Activated CD8-positive, alpha-beta T cell treated with anti-CD3 and anti-CD28 coated beads for 36 hours (primary cell): Measurements from ENCODE around the gene ZNF611. TPM values are rescaled to one million over a fixed set of nuclear protein-coding genes. Genes with fewer than 3 reads are reported as not detected.
"Not testable (repeated sequence)": the region's sequence is repeated elsewhere in the genome, so short reads cannot be mapped to it uniquely, and the experiment has no call there.

Experiments
- ATAC-seq: fragments of 200-7000 bp; cut with Tn5 transposase; one replicate; pipeline ENCODE4 v1.10.0; 2021; ENCODE audit warnings: mild to moderate bottlenecking, moderate library complexity
- CTCF ChIA-PET: fragments of 350-600 bp; sonication (Branson Sonifier 250); formaldehyde crosslinking; loops from one replicate; lab custom pipeline; 2021; ENCODE audit warnings: antibody characterized with exemption; lab: Charles Lee
- POLR2A ChIA-PET: fragments of 350-600 bp; sonication (Branson Sonifier 250); formaldehyde crosslinking; loops from one replicate; lab custom pipeline; 2021; ENCODE audit warnings: antibody characterized with exemption; lab: Charles Lee
- DNase-seq: peaks from one replicate; pipeline ENCODE4 v3.0.0-alpha.2; 2020
- H3K27ac Mint-ChIP-seq: one replicate; pipeline ENCODE4 v1.8.0; 2021; ENCODE audit warnings: mild to moderate bottlenecking, mixed read lengths
- H3K27me3 Mint-ChIP-seq: one replicate; pipeline ENCODE4 v1.8.0; 2021; ENCODE audit warnings: mixed read lengths
- H3K36me3 Mint-ChIP-seq: one replicate; pipeline ENCODE4 v1.8.0; 2021; ENCODE audit warnings: low read depth, mixed read lengths
- H3K4me1 Mint-ChIP-seq: one replicate; pipeline ENCODE4 v1.8.0; 2021; ENCODE audit warnings: low read depth, mixed read lengths
- H3K4me3 Mint-ChIP-seq: one replicate; pipeline ENCODE4 v1.8.0; 2021; ENCODE audit warnings: mild to moderate bottlenecking, moderate library complexity, mixed read lengths
- H3K9me3 Mint-ChIP-seq: one replicate; pipeline ENCODE4 v1.8.0; 2021; ENCODE audit warnings: mixed read lengths
- intact Hi-C: fragments of 100-400 bp; cut with micrococcal nuclease; formaldehyde crosslinking; loops from one replicate; pipeline ENCODE4 v1.10.0; 2022
- total RNA-seq, 2 experiments: library from RNA; stranded (reverse); gene quantifications; one replicate each; pipeline ENCODE4 v1.2.3, GENCODE V29; 2021
- TF ChIP-seq, protein P1 (sequence below): fragments of 200-600 bp; IDR thresholded peaks from one replicate; pipeline ENCODE4 v1.8.0; 2022; ENCODE audit warnings: antibody characterized with exemption, mild to moderate bottlenecking

The ZNF611 gene
- total RNA-seq, 2 experiments from 2014 or later = 18.4 to 20.9 TPM

DNA sequence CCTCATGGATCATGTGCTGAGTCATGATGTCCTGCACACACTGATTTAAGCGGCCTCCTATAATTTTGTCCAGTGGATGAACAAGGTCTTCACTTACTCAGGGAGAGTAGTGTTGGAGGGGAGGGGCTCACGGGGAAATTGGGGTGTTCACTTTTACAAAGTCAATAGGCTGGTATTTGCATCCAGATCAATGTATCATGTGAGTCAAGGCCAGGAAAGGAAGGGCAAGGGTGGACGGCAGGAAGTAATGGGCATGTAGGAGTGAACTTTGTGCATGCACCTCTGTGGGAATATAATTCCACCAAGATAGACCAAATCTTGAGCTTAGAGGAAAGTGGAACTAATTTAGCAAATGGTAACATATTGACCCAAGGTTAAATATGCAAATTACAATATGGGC lies 23.2 kb downstream of the ZNF611 start:
- Mint-ChIP-seq H3K4me1 (peaks cover 16% of the 10 kb centered on the region), H3K9me3 (peaks cover 12% of the 10 kb centered on the region), H3K36me3 (peaks cover 84% of the 10 kb centered on the region)
- CTCF ChIA-PET, intact Hi-C loops, H3K27ac Mint-ChIP-seq, DNase-seq, ATAC-seq, H3K27me3 Mint-ChIP-seq, H3K4me3 Mint-ChIP-seq, POLR2A ChIA-PET: not testable (repeated sequence)

GRCh38 chr19:52710538-52710937 lies 24.3 kb downstream of the ZNF611 start:
- no peak for DNase-seq
- peaks cover 4% of the 10 kb centered on the region for H3K4me1 Mint-ChIP-seq
- intact Hi-C loops = no loop called here
- peaks cover 23% of the 10 kb centered on the region for H3K9me3 Mint-ChIP-seq
- no peaks in the 10 kb centered on the region for H3K27me3 Mint-ChIP-seq
- TF ChIP-seq, protein P1, sequence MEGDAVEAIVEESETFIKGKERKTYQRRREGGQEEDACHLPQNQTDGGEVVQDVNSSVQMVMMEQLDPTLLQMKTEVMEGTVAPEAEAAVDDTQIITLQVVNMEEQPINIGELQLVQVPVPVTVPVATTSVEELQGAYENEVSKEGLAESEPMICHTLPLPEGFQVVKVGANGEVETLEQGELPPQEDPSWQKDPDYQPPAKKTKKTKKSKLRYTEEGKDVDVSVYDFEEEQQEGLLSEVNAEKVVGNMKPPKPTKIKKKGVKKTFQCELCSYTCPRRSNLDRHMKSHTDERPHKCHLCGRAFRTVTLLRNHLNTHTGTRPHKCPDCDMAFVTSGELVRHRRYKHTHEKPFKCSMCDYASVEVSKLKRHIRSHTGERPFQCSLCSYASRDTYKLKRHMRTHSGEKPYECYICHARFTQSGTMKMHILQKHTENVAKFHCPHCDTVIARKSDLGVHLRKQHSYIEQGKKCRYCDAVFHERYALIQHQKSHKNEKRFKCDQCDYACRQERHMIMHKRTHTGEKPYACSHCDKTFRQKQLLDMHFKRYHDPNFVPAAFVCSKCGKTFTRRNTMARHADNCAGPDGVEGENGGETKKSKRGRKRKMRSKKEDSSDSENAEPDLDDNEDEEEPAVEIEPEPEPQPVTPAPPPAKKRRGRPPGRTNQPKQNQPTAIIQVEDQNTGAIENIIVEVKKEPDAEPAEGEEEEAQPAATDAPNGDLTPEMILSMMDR = no peak
- H3K4me3 Mint-ChIP-seq = no peak overlapping the region
- peaks cover 85% of the 10 kb centered on the region for H3K36me3 Mint-ChIP-seq
- CTCF ChIA-PET = no interaction called here
- POLR2A ChIA-PET = interaction anchor here (1.1 kb wide), 1 partner anchor 10 kb away, joined by 5 read pairs; no protein-coding TSS in a partner anchor
- H3K27ac Mint-ChIP-seq = no peak overlapping the region
- no peak for ATAC-seq

- H3K9me3 Mint-ChIP-seq = peaks cover 53% of the 10 kb centered on the region
- H3K4me3 Mint-ChIP-seq, H3K4me1 Mint-ChIP-seq, DNase-seq, CTCF ChIA-PET, H3K27me3 Mint-ChIP-seq, POLR2A ChIA-PET, ATAC-seq, H3K27ac Mint-ChIP-seq, intact Hi-C loops: not testable (repeated sequence)
- H3K36me3 Mint-ChIP-seq = peaks cover 70% of the 10 kb centered on the region
These were observed 29.2 kb downstream of the ZNF611 start for GRCh38 chr19:52705615-52706014.

DNA sequence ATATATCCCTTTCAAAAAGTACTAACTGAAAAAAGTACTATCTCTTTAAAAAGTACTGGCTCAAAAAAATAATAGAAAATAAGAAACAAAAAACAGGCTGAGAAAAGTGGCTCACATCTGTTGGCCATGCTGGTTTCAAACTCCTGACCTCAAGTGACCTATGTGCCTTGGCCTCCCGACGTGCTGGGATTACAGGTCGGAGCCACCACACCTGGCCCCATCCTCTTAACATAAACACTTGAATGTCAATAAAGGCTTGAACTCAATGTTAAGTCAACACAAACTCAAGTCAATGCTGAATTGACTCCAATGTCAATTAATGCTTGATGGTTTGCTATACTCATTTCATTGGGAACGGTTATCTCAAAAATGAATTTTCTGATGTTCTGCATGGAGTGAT lies 30.9 kb downstream of the ZNF611 start:
- Mint-ChIP-seq H3K4me1 (no peaks in the 10 kb centered on the region), H3K27me3 (no peaks in the 10 kb centered on the region), H3K4me3 (no peak overlapping the region), H3K36me3 (peaks cover 58% of the 10 kb centered on the region), H3K27ac (no peak overlapping the region), H3K9me3 (peaks cover 58% of the 10 kb centered on the region)
- intact Hi-C loops = no loop called here
- ATAC-seq (no peak), DNase-seq (no peak)
- CTCF ChIA-PET = no interaction called here
- TF ChIP-seq, protein P1 = no peak
- POLR2A ChIA-PET = no interaction called here

DNA sequence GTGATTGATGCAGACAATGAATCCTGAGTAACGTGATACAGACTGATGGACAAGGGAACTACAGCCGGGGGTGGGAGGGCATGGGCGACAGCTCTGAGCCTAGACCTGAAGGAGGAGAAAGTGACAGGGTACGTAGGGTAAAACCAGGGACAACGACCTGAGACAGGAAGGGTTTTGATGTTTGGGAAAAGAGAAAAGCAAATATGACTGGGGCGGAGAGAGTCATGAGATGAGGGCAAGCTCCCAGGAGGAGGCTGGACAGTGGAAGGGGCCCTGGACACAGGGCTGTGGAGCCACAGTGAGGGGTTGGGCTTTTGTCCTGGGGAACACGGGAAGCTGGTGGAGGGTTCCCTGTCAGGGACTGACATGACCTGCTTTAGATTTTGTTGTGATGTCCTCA lies 34.2 kb downstream of the ZNF611 start:
- CTCF ChIA-PET = no interaction called here
- H3K27me3 Mint-ChIP-seq = no peaks in the 10 kb centered on the region
- no peak overlapping the region for H3K4me3 Mint-ChIP-seq
- POLR2A ChIA-PET = interaction anchor here (0.9 to 1.8 kb wide), 2 partner anchors 9 to 10 kb away, joined by 3 to 5 read pairs; no protein-coding TSS in a partner anchor
- peaks cover 40% of the 10 kb centered on the region for H3K9me3 Mint-ChIP-seq
- peaks cover 29% of the 10 kb centered on the region for H3K36me3 Mint-ChIP-seq
- no peak for ATAC-seq
- intact Hi-C loops = no loop called here
- no peak overlapping the region for H3K27ac Mint-ChIP-seq
- no peak for DNase-seq
- TF ChIP-seq, protein P1 = no peak
- H3K4me1 Mint-ChIP-seq = no peaks in the 10 kb centered on the region

GRCh38 chr19:52699555-52699954 lies 35.3 kb downstream of the ZNF611 start:
- ATAC-seq, H3K27ac Mint-ChIP-seq, H3K4me3 Mint-ChIP-seq, H3K27me3 Mint-ChIP-seq, CTCF ChIA-PET, H3K4me1 Mint-ChIP-seq, intact Hi-C loops: not testable (repeated sequence)
- POLR2A ChIA-PET = interaction anchor here (0.6 kb wide), 1 partner anchor 30 kb away, joined by 3 read pairs; no protein-coding TSS in a partner anchor
- peak; percentile 42 for DNase-seq
- H3K9me3 Mint-ChIP-seq = peaks cover 29% of the 10 kb centered on the region
- peaks cover 18% of the 10 kb centered on the region for H3K36me3 Mint-ChIP-seq
